Measurements from ENCODE around the gene HRH1.
"Not testable (repeated sequence)": the region's sequence is repeated elsewhere in the genome, so short reads cannot be mapped to it uniquely, and the experiment has no call there.

The HRH1 gene

GRCh38 chr3:11154036-11154952 lies at the start of gene HRH1:
HRH1 (plus strand) TSS chr3:11154493; CDS start chr3:11259038, 104,545 bp downstream.
- Histone ChIP-seq H3K36me3 (ENCODE audit: control insufficient read depth, insufficient read depth, low read length) (no peaks in the 10 kb centered on the region), H3K9me3 (ENCODE audit: control insufficient read depth, low read length) (no peaks in the 10 kb centered on the region), H3K27me3 (ENCODE audit: control insufficient read depth, insufficient read depth, low read length) (peaks cover 35% of the 10 kb centered on the region), H3K4me3 (ENCODE audit: low read length) (peak within 1 kb of the TSS; percentile 1), H3K9ac (ENCODE audit: low read length) (no peak within 1 kb of the TSS), H3K4me1 (ENCODE audit: control insufficient read depth, insufficient read depth, low read length) (peaks cover 11% of the 10 kb centered on the region)

- not testable (repeated sequence) for H3K9ac ChIP-seq (ENCODE audit: low read length); H3K4me3 ChIP-seq (ENCODE audit: low read length); H3K4me1 ChIP-seq (ENCODE audit: control insufficient read depth, insufficient read depth, low read length); H3K9me3 ChIP-seq (ENCODE audit: control insufficient read depth, low read length); H3K27me3 ChIP-seq (ENCODE audit: control insufficient read depth, insufficient read depth, low read length); H3K36me3 ChIP-seq (ENCODE audit: control insufficient read depth, insufficient read depth, low read length)
Measured at GRCh38 chr3:11113316-11113715, 41.0 kb upstream of the HRH1 start.

GRCh38 chr3:11115548-11115947 lies 38.7 kb upstream of the HRH1 start:
- Histone ChIP-seq H3K9ac (ENCODE audit: low read length) (no peak overlapping the region), H3K4me1 (ENCODE audit: control insufficient read depth, insufficient read depth, low read length) (no peaks in the 10 kb centered on the region), H3K4me3 (ENCODE audit: low read length) (no peak overlapping the region), H3K27me3 (ENCODE audit: control insufficient read depth, insufficient read depth, low read length) (peaks cover 3% of the 10 kb centered on the region), H3K9me3 (ENCODE audit: control insufficient read depth, low read length) (no peaks in the 10 kb centered on the region), H3K36me3 (ENCODE audit: control insufficient read depth, insufficient read depth, low read length) (no peaks in the 10 kb centered on the region)

GRCh38 chr3:11116336-11117059 lies 37.8 kb upstream of the HRH1 start:
- H3K4me3 ChIP-seq (ENCODE audit: low read length) = no peak overlapping the region
- H3K27me3 ChIP-seq (ENCODE audit: control insufficient read depth, insufficient read depth, low read length) = peaks cover 3% of the 10 kb centered on the region
- no peaks in the 10 kb centered on the region for H3K4me1 ChIP-seq (ENCODE audit: control insufficient read depth, insufficient read depth, low read length)
- H3K36me3 ChIP-seq (ENCODE audit: control insufficient read depth, insufficient read depth, low read length) = no peaks in the 10 kb centered on the region
- H3K9me3 ChIP-seq (ENCODE audit: control insufficient read depth, low read length) = no peaks in the 10 kb centered on the region
- H3K9ac ChIP-seq (ENCODE audit: low read length) = no peak overlapping the region

GRCh38 chr3:11117591-11117990 lies 36.7 kb upstream of the HRH1 start:
- H3K4me1 ChIP-seq (ENCODE audit: control insufficient read depth, insufficient read depth, low read length) = no peaks in the 10 kb centered on the region
- no peaks in the 10 kb centered on the region for H3K9me3 ChIP-seq (ENCODE audit: control insufficient read depth, low read length)
- no peak overlapping the region for H3K9ac ChIP-seq (ENCODE audit: low read length)
- H3K36me3 ChIP-seq (ENCODE audit: control insufficient read depth, insufficient read depth, low read length) = no peaks in the 10 kb centered on the region
- no peak overlapping the region for H3K4me3 ChIP-seq (ENCODE audit: low read length)
- no peaks in the 10 kb centered on the region for H3K27me3 ChIP-seq (ENCODE audit: control insufficient read depth, insufficient read depth, low read length)

- Histone ChIP-seq H3K9ac (ENCODE audit: low read length) (no peak overlapping the region), H3K27me3 (ENCODE audit: control insufficient read depth, insufficient read depth, low read length) (no peaks in the 10 kb centered on the region), H3K36me3 (ENCODE audit: control insufficient read depth, insufficient read depth, low read length) (no peaks in the 10 kb centered on the region), H3K4me1 (ENCODE audit: control insufficient read depth, insufficient read depth, low read length) (no peaks in the 10 kb centered on the region), H3K9me3 (ENCODE audit: control insufficient read depth, low read length) (no peaks in the 10 kb centered on the region), H3K4me3 (ENCODE audit: low read length) (no peak overlapping the region)
Measured at GRCh38 chr3:11118181-11118682, 36.1 kb upstream of the HRH1 start.

- no peak overlapping the region for H3K9ac ChIP-seq (ENCODE audit: low read length)
- H3K36me3 ChIP-seq (ENCODE audit: control insufficient read depth, insufficient read depth, low read length) = no peaks in the 10 kb centered on the region
- H3K9me3 ChIP-seq (ENCODE audit: control insufficient read depth, low read length) = no peaks in the 10 kb centered on the region
- no peaks in the 10 kb centered on the region for H3K27me3 ChIP-seq (ENCODE audit: control insufficient read depth, insufficient read depth, low read length)
- H3K4me1 ChIP-seq (ENCODE audit: control insufficient read depth, insufficient read depth, low read length) = no peaks in the 10 kb centered on the region
- H3K4me3 ChIP-seq (ENCODE audit: low read length) = no peak overlapping the region
Measured at GRCh38 chr3:11120091-11120805, 34.0 kb upstream of the HRH1 start.

- Histone ChIP-seq H3K9me3 (ENCODE audit: control insufficient read depth, low read length) (no peaks in the 10 kb centered on the region), H3K4me1 (ENCODE audit: control insufficient read depth, insufficient read depth, low read length) (no peaks in the 10 kb centered on the region), H3K4me3 (ENCODE audit: low read length) (no peak overlapping the region), H3K9ac (ENCODE audit: low read length) (no peak overlapping the region), H3K27me3 (ENCODE audit: control insufficient read depth, insufficient read depth, low read length) (no peaks in the 10 kb centered on the region), H3K36me3 (ENCODE audit: control insufficient read depth, insufficient read depth, low read length) (no peaks in the 10 kb centered on the region)
Measured at GRCh38 chr3:11126653-11127052, 27.6 kb upstream of the HRH1 start.

- Histone ChIP-seq H3K27me3 (ENCODE audit: control insufficient read depth, insufficient read depth, low read length) (no peaks in the 10 kb centered on the region), H3K4me3 (ENCODE audit: low read length) (no peak overlapping the region), H3K9me3 (ENCODE audit: control insufficient read depth, low read length) (no peaks in the 10 kb centered on the region), H3K4me1 (ENCODE audit: control insufficient read depth, insufficient read depth, low read length) (no peaks in the 10 kb centered on the region), H3K9ac (ENCODE audit: low read length) (no peak overlapping the region), H3K36me3 (ENCODE audit: control insufficient read depth, insufficient read depth, low read length) (no peaks in the 10 kb centered on the region)
Measured at GRCh38 chr3:11128682-11129632, 25.3 kb upstream of the HRH1 start.

GRCh38 chr3:11130385-11130784 lies 23.9 kb upstream of the HRH1 start:
- Histone ChIP-seq H3K36me3 (ENCODE audit: control insufficient read depth, insufficient read depth, low read length) (no peaks in the 10 kb centered on the region), H3K4me1 (ENCODE audit: control insufficient read depth, insufficient read depth, low read length) (no peaks in the 10 kb centered on the region), H3K27me3 (ENCODE audit: control insufficient read depth, insufficient read depth, low read length) (no peaks in the 10 kb centered on the region), H3K9ac (ENCODE audit: low read length) (no peak overlapping the region), H3K4me3 (ENCODE audit: low read length) (no peak overlapping the region), H3K9me3 (ENCODE audit: control insufficient read depth, low read length) (no peaks in the 10 kb centered on the region)

- H3K9ac ChIP-seq (ENCODE audit: low read length) = no peak overlapping the region
- H3K9me3 ChIP-seq (ENCODE audit: control insufficient read depth, low read length) = no peaks in the 10 kb centered on the region
- H3K36me3 ChIP-seq (ENCODE audit: control insufficient read depth, insufficient read depth, low read length) = no peaks in the 10 kb centered on the region
- no peaks in the 10 kb centered on the region for H3K27me3 ChIP-seq (ENCODE audit: control insufficient read depth, insufficient read depth, low read length)
- no peak overlapping the region for H3K4me3 ChIP-seq (ENCODE audit: low read length)
- no peaks in the 10 kb centered on the region for H3K4me1 ChIP-seq (ENCODE audit: control insufficient read depth, insufficient read depth, low read length)
Measured at GRCh38 chr3:11131371-11131770, 22.9 kb upstream of the HRH1 start.

All from mucosa of stomach (tissue), 1 donor.